Measurements from ENCODE around the gene TCF21.
"Not testable (repeated sequence)": the region's sequence is repeated elsewhere in the genome, so short reads cannot be mapped to it uniquely, and the experiment has no call there.

The TCF21 gene

GRCh38 chr6:133888929-133889556 is at the start of gene TCF21:
Gene TCF21, plus strand, starts transcription at chr6:133889113. Its CDS starts 285 bp downstream, at chr6:133889398.
- DNase-seq: no peak

GRCh38 chr6:133841176-133841575 is 47.7 kb upstream of the TCF21 start:
- DNase-seq: no peak

- no peak for DNase-seq
These were observed 45.8 kb upstream of the TCF21 start for GRCh38 chr6:133843098-133843497.

GRCh38 chr6:133844709-133845108 is 44.2 kb upstream of the TCF21 start:
- DNase-seq: no peak

- DNase-seq: no peak
These were observed 34.9 kb upstream of the TCF21 start for GRCh38 chr6:133854041-133854363.

- DNase-seq: no peak
These were observed 34.3 kb upstream of the TCF21 start for GRCh38 chr6:133854364-133855275.

GRCh38 chr6:133855276-133855990 is 33.5 kb upstream of the TCF21 start:
- no peak for DNase-seq

GRCh38 chr6:133855991-133856370 is 32.9 kb upstream of the TCF21 start:
- no peak for DNase-seq

GRCh38 chr6:133856911-133857310 is 32.0 kb upstream of the TCF21 start:
- DNase-seq: no peak

GRCh38 chr6:133857696-133858095 is 31.2 kb upstream of the TCF21 start:
- no peak for DNase-seq

- DNase-seq: not testable (repeated sequence)
These were observed 27.6 kb upstream of the TCF21 start for GRCh38 chr6:133861337-133861736.

GRCh38 chr6:133863228-133863627 is 25.7 kb upstream of the TCF21 start:
- DNase-seq: no peak

GRCh38 chr6:133865680-133866079 is 23.2 kb upstream of the TCF21 start:
- DNase-seq: no peak

- DNase-seq: no peak
These were observed 17.8 kb upstream of the TCF21 start for GRCh38 chr6:133871131-133871530.

- no peak for DNase-seq
These were observed 15.4 kb upstream of the TCF21 start for GRCh38 chr6:133873538-133873937.

GRCh38 chr6:133877116-133877515 is 11.8 kb upstream of the TCF21 start:
- no peak for DNase-seq

- DNase-seq: no peak
These were observed 8.9 kb upstream of the TCF21 start for GRCh38 chr6:133880006-133880405.

GRCh38 chr6:133880896-133881295 is 8.0 kb upstream of the TCF21 start:
- no peak for DNase-seq

- no peak for DNase-seq
These were observed 2.7 kb upstream of the TCF21 start for GRCh38 chr6:133886104-133886775.

GRCh38 chr6:133887156-133887879 is 1.6 kb upstream of the TCF21 start:
- no peak for DNase-seq

GRCh38 chr6:133887880-133888230 is 1.1 kb upstream of the TCF21 start:
- no peak for DNase-seq

- DNase-seq: no peak
These were observed 867 bp downstream of the TCF21 start for GRCh38 chr6:133889557-133890403.
